Astrocyte (in vitro differentiated cells and primary cell): ENCODE results near the gene WDR1. TPM values are rescaled to one million over a fixed set of nuclear protein-coding genes. Genes with fewer than 3 reads are reported as not detected.
A peak's percentile ranks its signal among the peaks of the same experiment; 100 is the strongest.

Experiments used
- DNase-seq: peaks from one replicate; pipeline ENCODE4 v3.0.0-alpha.2; 2010; ENCODE audit warnings: low read depth
- FAIRE-seq: peaks from 2 replicates; lab custom pipeline; 2011; peaks lifted over from hg19 to GRCh38; lab: Jason Lieb, UNC
- H2AFZ ChIP-seq: 2 replicates; pipeline ENCODE4 v1.6.0; 2012; ENCODE audit warnings: low read depth, low read length, inconsistent platforms
- H3K27ac ChIP-seq: 2 replicates; pipeline ENCODE4 v1.5.1; 2011; ENCODE audit warnings: low read depth, low read length, inconsistent platforms
- H3K27me3 ChIP-seq: 2 replicates; pipeline ENCODE4 v1.6.0; 2011; ENCODE audit warnings: low read length, inconsistent platforms; ENCODE audit not compliant: insufficient read depth
- H3K36me3 ChIP-seq: 2 replicates; pipeline ENCODE4 v1.5.1; 2011; ENCODE audit warnings: low read length, inconsistent platforms; ENCODE audit not compliant: insufficient read depth
- H3K4me1 ChIP-seq: 2 replicates; pipeline ENCODE4 v1.5.1; 2011; ENCODE audit warnings: low read length, inconsistent platforms; ENCODE audit not compliant: insufficient read depth
- H3K4me2 ChIP-seq: 2 replicates; pipeline ENCODE4 v1.6.0; 2012; ENCODE audit warnings: low read length, inconsistent platforms
- H3K4me3 ChIP-seq: 2 replicates; pipeline ENCODE4 v1.5.1; 2011; ENCODE audit warnings: low read depth, mild to moderate bottlenecking, low read length, inconsistent platforms; ENCODE audit not compliant: insufficient read depth
- H3K79me2 ChIP-seq: 2 replicates; pipeline ENCODE4 v1.6.0; 2012; ENCODE audit warnings: mild to moderate bottlenecking, low read length, inconsistent platforms; ENCODE audit not compliant: insufficient read depth
- H3K9ac ChIP-seq: 2 replicates; pipeline ENCODE4 v1.6.0; 2012; ENCODE audit warnings: mild to moderate bottlenecking, low read length, inconsistent platforms
- H3K9me3 ChIP-seq: 2 replicates; pipeline ENCODE4 v1.5.1; 2012; ENCODE audit warnings: low read depth, mild to moderate bottlenecking, low read length, inconsistent platforms; ENCODE audit not compliant: insufficient read depth
- H4K20me1 ChIP-seq: 2 replicates; pipeline ENCODE4 v1.6.0; 2012; ENCODE audit warnings: low read length, inconsistent platforms; ENCODE audit not compliant: insufficient read depth
- H3K27ac Mint-ChIP-seq: one replicate; pipeline ENCODE4 v1.8.0; 2021; ENCODE audit warnings: mild to moderate bottlenecking, mixed read lengths; ENCODE audit not compliant: unreplicated experiment
- H3K27me3 Mint-ChIP-seq: one replicate; pipeline ENCODE4 v1.8.0; 2021; ENCODE audit warnings: low read depth, mixed read lengths; ENCODE audit not compliant: unreplicated experiment
- H3K36me3 Mint-ChIP-seq: one replicate; pipeline ENCODE4 v1.8.0; 2021; ENCODE audit warnings: low read depth, mixed read lengths; ENCODE audit not compliant: unreplicated experiment
- H3K4me1 Mint-ChIP-seq: one replicate; pipeline ENCODE4 v1.8.0; 2021; ENCODE audit warnings: low read depth, mixed read lengths; ENCODE audit not compliant: unreplicated experiment
- H3K4me3 Mint-ChIP-seq: one replicate; pipeline ENCODE4 v1.8.0; 2021; ENCODE audit warnings: mild to moderate bottlenecking, moderate library complexity, mixed read lengths; ENCODE audit not compliant: unreplicated experiment
- H3K9me3 Mint-ChIP-seq: one replicate; pipeline ENCODE4 v1.8.0; 2021; ENCODE audit warnings: mild to moderate bottlenecking, mixed read lengths; ENCODE audit not compliant: unreplicated experiment
- CTCF ChIP-seq: IDR thresholded peaks from 2 replicates; pipeline ENCODE4 v1.5.1; 2011; ENCODE audit warnings: low read depth, mild to moderate bottlenecking, inconsistent platforms, low read length, moderate library complexity; ENCODE audit not compliant: insufficient read depth
- EZH2 ChIP-seq: IDR thresholded peaks from 2 replicates; pipeline ENCODE4 v1.6.1; 2012; ENCODE audit warnings: mild to moderate bottlenecking, low read length, inconsistent platforms; ENCODE audit not compliant: insufficient read depth
- total RNA-seq: library from RNA; stranded (reverse); gene quantifications from 2 replicates; pipeline ENCODE4 v1.2.1, GENCODE V29; 2021

The WDR1 gene
- total RNA-seq, 1 donor from 2014 or later = 620 TPM

DNA sequence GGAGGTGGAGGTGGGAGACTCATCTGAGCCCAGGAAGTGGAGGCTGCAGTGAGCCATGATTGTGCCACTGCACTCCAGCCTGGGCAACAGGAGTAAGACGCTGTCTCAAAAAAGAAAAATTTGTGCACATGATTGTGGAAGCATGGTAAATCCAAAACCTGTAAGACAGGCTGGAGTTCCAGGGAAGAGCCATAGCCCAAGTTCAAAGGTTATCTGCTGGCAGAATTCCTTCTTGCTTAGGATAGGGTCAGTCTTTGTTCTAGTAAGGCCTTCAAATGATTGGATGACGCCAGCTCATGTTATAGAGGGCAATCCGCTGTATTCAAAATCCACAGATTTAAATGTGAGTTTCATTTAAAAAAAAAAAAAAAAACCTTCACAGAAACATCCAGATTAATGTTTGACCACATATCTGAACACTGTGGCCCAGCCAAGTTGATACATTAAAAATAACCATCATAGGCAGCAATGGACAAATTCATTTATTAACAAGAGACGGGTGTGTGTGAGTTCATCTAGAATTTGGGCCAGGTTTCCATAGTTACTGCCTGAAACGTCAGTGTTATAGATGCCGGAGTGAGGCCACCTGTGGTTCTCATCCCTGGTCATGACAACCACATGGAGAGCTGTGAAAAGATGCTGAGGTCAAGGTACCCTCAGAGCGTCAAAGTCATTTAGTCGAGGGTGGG, 60.1 kb downstream of the WDR1 start:
- Histone ChIP-seq H3K27ac (no peak overlapping the region), H3K9me3 (no peaks in the 10 kb centered on the region), H2AFZ (no peak overlapping the region), H3K4me2 (no peak overlapping the region), H3K9ac (no peak overlapping the region), H3K36me3 (no peaks in the 10 kb centered on the region), H4K20me1 (no peaks in the 10 kb centered on the region), H3K27me3 (no peaks in the 10 kb centered on the region), H3K79me2 (no peaks in the 10 kb centered on the region), H3K4me1 (no peaks in the 10 kb centered on the region), H3K4me3 (no peak overlapping the region)
- Mint-ChIP-seq H3K27ac (no peak overlapping the region), H3K9me3 (no peaks in the 10 kb centered on the region), H3K27me3 (peaks cover 3% of the 10 kb centered on the region), H3K4me1 (no peaks in the 10 kb centered on the region), H3K4me3 (no peak overlapping the region), H3K36me3 (peaks cover 4% of the 10 kb centered on the region)
- peak; percentile 42 for DNase-seq
- no peak for FAIRE-seq
- no peak for TF ChIP-seq EZH2
- no peak for TF ChIP-seq CTCF

- Histone ChIP-seq H3K4me1 (no peaks in the 10 kb centered on the region), H3K27me3 (no peaks in the 10 kb centered on the region), H3K4me2 (no peak overlapping the region), H3K36me3 (no peaks in the 10 kb centered on the region), H3K9ac (no peak overlapping the region), H3K79me2 (no peaks in the 10 kb centered on the region), H4K20me1 (no peaks in the 10 kb centered on the region), H3K4me3 (no peak overlapping the region), H2AFZ (no peak overlapping the region), H3K27ac (no peak overlapping the region), H3K9me3 (no peaks in the 10 kb centered on the region)
- H3K4me3 Mint-ChIP-seq = no peak overlapping the region
- no peak overlapping the region for H3K27ac Mint-ChIP-seq
- H3K27me3 Mint-ChIP-seq = peaks cover 4% of the 10 kb centered on the region
- no peak for DNase-seq
- no peaks in the 10 kb centered on the region for H3K9me3 Mint-ChIP-seq
- H3K36me3 Mint-ChIP-seq = peaks cover 6% of the 10 kb centered on the region
- FAIRE-seq = no peak
- TF ChIP-seq EZH2 (no peak), CTCF (no peak)
- H3K4me1 Mint-ChIP-seq = no peaks in the 10 kb centered on the region
Measured at GRCh38 chr4:10055871-10056270, 60.7 kb downstream of the WDR1 start.

DNA sequence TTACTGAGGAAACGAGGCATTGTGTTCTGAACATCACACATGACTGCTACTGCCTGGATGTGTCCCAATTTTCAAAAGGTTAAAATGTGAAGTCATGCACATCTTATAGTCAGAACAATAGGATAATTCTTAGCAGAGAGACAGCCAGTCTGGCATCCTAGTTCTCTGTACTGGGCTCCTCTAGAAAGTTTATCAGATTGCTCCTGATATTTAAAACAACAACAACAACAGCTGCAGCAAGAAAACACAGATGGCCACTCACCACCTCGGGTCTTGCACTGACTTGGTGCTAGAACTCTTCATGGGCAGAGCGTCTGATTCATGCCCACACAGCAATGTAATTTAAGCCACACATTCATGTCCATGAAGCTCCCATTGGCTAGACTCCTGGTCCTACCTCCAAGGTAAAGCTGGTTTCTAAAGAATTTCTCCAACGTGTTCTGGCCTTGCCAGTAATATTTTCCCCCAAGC, 62.0 kb downstream of the WDR1 start:
- Histone ChIP-seq H2AFZ (no peak overlapping the region), H3K27ac (no peak overlapping the region), H3K9me3 (no peaks in the 10 kb centered on the region), H4K20me1 (no peaks in the 10 kb centered on the region), H3K4me1 (no peaks in the 10 kb centered on the region), H3K36me3 (no peaks in the 10 kb centered on the region), H3K4me3 (no peak overlapping the region), H3K4me2 (no peak overlapping the region), H3K9ac (no peak overlapping the region), H3K27me3 (no peaks in the 10 kb centered on the region), H3K79me2 (no peaks in the 10 kb centered on the region)
- H3K4me3 Mint-ChIP-seq = no peak overlapping the region
- no peaks in the 10 kb centered on the region for H3K9me3 Mint-ChIP-seq
- FAIRE-seq (no peak), DNase-seq (no peak)
- peaks cover 6% of the 10 kb centered on the region for H3K36me3 Mint-ChIP-seq
- TF ChIP-seq EZH2 = no peak
- no peak overlapping the region for H3K27ac Mint-ChIP-seq
- H3K4me1 Mint-ChIP-seq = no peaks in the 10 kb centered on the region
- H3K27me3 Mint-ChIP-seq = peaks cover 5% of the 10 kb centered on the region
